HCT116 (cell line): ENCODE measurements around the gene IGLL5. TPM values are rescaled to one million over a fixed set of nuclear protein-coding genes. Genes with fewer than 3 reads are reported as not detected.

Experiments used
- ATAC-seq: fragments of 200-7000 bp; cut with Tn5 transposase; 2 replicates; pipeline ENCODE4 v1.9.1; 2020; ENCODE audit warnings: mild to moderate bottlenecking, moderate library complexity
- BruUV-seq: library from RNA; stranded (reverse); fragments of 400-500 nt; replicated peaks from 2 replicates; lab custom pipeline; 2021; lab: Mats Ljungman, UMichigan
- CTCF ChIA-PET: fragments of 300-600 bp; sonication (Branson Sonifier 250); formaldehyde crosslinking; loops from one replicate; lab custom pipeline; 2021; ENCODE audit warnings: antibody characterized with exemption; lab: Charles Lee
- POLR2A ChIA-PET: fragments of 300-600, 350-600 bp; sonication (Branson Sonifier 250); formaldehyde crosslinking; loops from one replicate; lab custom pipeline; 2021; ENCODE audit warnings: antibody characterized with exemption; lab: Charles Lee
- RAD21 ChIA-PET, 2 experiments: fragments of 300-600 bp; sonication (Branson Sonifier 250); formaldehyde crosslinking; loops; one replicate each; lab custom pipeline; 2023; ENCODE audit warnings: low total read pairs in 2 of 2; ENCODE audit not compliant: uncharacterized antibody in 2 of 2, unreplicated experiment in 2 of 2, low non-redundant PET in 1 of 2; lab: Charles Lee
- DNase-seq: peaks from one replicate; pipeline ENCODE4 v3.0.0-alpha.2; 2010; ENCODE audit warnings: low read depth, low spot score
- H2AFZ ChIP-seq: fragments of 200-600 bp; shearing (Covaris generic), sonication (generic); 2 replicates; pipeline ENCODE4 v1.6.1; 2017; ENCODE audit warnings: low read depth, mixed run types, mixed read lengths, antibody characterized with exemption, low read length; ENCODE audit not compliant: poor library complexity, severe bottlenecking
- H3K27ac ChIP-seq: 2 replicates; pipeline ENCODE4 v1.5.1; 2012; ENCODE audit warnings: low read depth, low read length
- H3K27me3 ChIP-seq: fragments of 200-600 bp; sonication (generic); 2 replicates; pipeline ENCODE4 v1.6.1; 2016; ENCODE audit warnings: mixed run types, low read length, mixed read lengths; ENCODE audit not compliant: insufficient read depth
- H3K36me3 ChIP-seq, 2 experiments: fragments of 200-500 bp in 1 of 2; fragments of 200-600 bp in 1 of 2; sonication (Bioruptor generic) in 1 of 2; sonication (generic) in 1 of 2; 2 replicates each; pipeline versions ENCODE4 v1.5.1 to v1.6.1; 2014 to 2016; ENCODE audit warnings: low read length in 2 of 2, inconsistent platforms in 1 of 2, mixed read lengths in 1 of 2, mixed run types in 1 of 2; ENCODE audit not compliant: insufficient read depth in 2 of 2, control insufficient read depth in 1 of 2
- H3K4me1 ChIP-seq, 2 experiments: fragments of 200-600 bp in 1 of 2; sonication (generic) in 1 of 2; 2 replicates each; pipeline versions ENCODE4 v1.5.1 to v1.6.1; 2012 to 2017; ENCODE audit warnings: low read length in 2 of 2, inconsistent platforms in 1 of 2, mild to moderate bottlenecking in 1 of 2, mixed read lengths in 1 of 2, mixed run types in 1 of 2, moderate library complexity in 1 of 2; ENCODE audit not compliant: insufficient read depth in 2 of 2, control insufficient read depth in 1 of 2
- H3K4me2 ChIP-seq: fragments of 200-600 bp; sonication (generic); 2 replicates; pipeline ENCODE4 v1.6.1; 2017; ENCODE audit warnings: mixed run types, low read length, mixed read lengths
- H3K4me3 ChIP-seq, 2 experiments: fragments of 200-600 bp in 1 of 2; sonication (generic) in 1 of 2; replicated peaks in 1 of 2; 2 replicates each; pipeline ENCODE4 v1.5.1; 2011 to 2016; ENCODE audit warnings: low read length in 2 of 2, control low read depth in 1 of 2, low read depth in 1 of 2, mild to moderate bottlenecking in 1 of 2, mixed read lengths in 1 of 2, mixed run types in 1 of 2
- H3K79me2 ChIP-seq: fragments of 200-600 bp; sonication (generic); 2 replicates; pipeline ENCODE4 v1.6.1; 2017; ENCODE audit warnings: mild to moderate bottlenecking, mixed run types, low read length, moderate library complexity, mixed read lengths; ENCODE audit not compliant: insufficient read depth
- H3K9ac ChIP-seq: fragments of 200-600 bp; sonication (generic); 2 replicates; pipeline ENCODE4 v1.6.1; 2016; ENCODE audit warnings: low read length, mixed read lengths
- H3K9me2 ChIP-seq: fragments of 200-600 bp; sonication (generic), shearing (Covaris generic); 2 replicates; pipeline ENCODE4 v1.6.1; 2017; ENCODE audit warnings: mixed run types, mild to moderate bottlenecking, moderate library complexity; ENCODE audit not compliant: insufficient read depth
- H3K9me3 ChIP-seq, 2 experiments: fragments of 200-500 bp in 1 of 2; fragments of 200-600 bp in 1 of 2; sonication (Bioruptor generic) in 1 of 2; sonication (generic) in 1 of 2; 2 replicates each; pipeline ENCODE4 v1.6.1; 2014 to 2017; ENCODE audit warnings: low read length in 2 of 2, mixed read lengths in 2 of 2, inconsistent platforms in 1 of 2, low read depth in 1 of 2, mild to moderate bottlenecking in 1 of 2, mixed run types in 1 of 2, moderate library complexity in 1 of 2; ENCODE audit not compliant: control insufficient read depth in 1 of 2, insufficient read depth in 1 of 2
- H4K20me1 ChIP-seq: fragments of 200-600 bp; sonication (generic), shearing (Covaris generic); 2 replicates; pipeline ENCODE4 v1.6.1; 2017; ENCODE audit warnings: mixed run types, mild to moderate bottlenecking, moderate library complexity; ENCODE audit not compliant: insufficient read depth
- ATF3 ChIP-seq: IDR thresholded peaks from 2 replicates; pipeline ENCODE4 v1.6.1; 2012
- CTCF ChIP-seq, 3 experiments: fragments of 200-600 bp in 1 of 3; sonication (generic) in 1 of 3; IDR thresholded peaks in 2 of 3; conservative IDR thresholded peaks in 1 of 3; 2 replicates each; pipeline ENCODE4 v1.5.1; 2012 to 2017; ENCODE audit warnings: low read depth in 2 of 3, low read length in 2 of 3, antibody characterized with exemption in 1 of 3, borderline replicate concordance in 1 of 3, control low read depth in 1 of 3, mild to moderate bottlenecking in 1 of 3, mixed read lengths in 1 of 3, mixed run types in 1 of 3, moderate library complexity in 1 of 3; ENCODE audit not compliant: insufficient read depth in 1 of 3
- EGR1 ChIP-seq: IDR thresholded peaks from 2 replicates; pipeline ENCODE4 v1.6.1; 2012; ENCODE audit warnings: low read depth
- EZH2 ChIP-seq: fragments of 200-600 bp; sonication (generic); IDR thresholded peaks from 2 replicates; pipeline ENCODE4 v1.6.1; 2017; ENCODE audit warnings: antibody characterized with exemption, mixed run types
- EZH2phosphoT487 ChIP-seq: fragments of 200-600 bp; IDR thresholded peaks from 2 replicates; pipeline ENCODE4 v1.6.1; 2018; ENCODE audit warnings: antibody characterized with exemption, borderline replicate concordance
- POLR2A ChIP-seq: IDR thresholded peaks from 2 replicates; pipeline ENCODE4 v1.7.0; 2011; ENCODE audit warnings: borderline replicate concordance; ENCODE audit not compliant: insufficient read depth, insufficient read length; ENCODE audit errors: extremely low read depth
- POLR2AphosphoS5 ChIP-seq: IDR thresholded peaks from 2 replicates; pipeline ENCODE4 v1.6.1; 2011; ENCODE audit warnings: mild to moderate bottlenecking, low read depth, low read length, moderate library complexity
- RAD21 ChIP-seq: IDR thresholded peaks from 2 replicates; pipeline ENCODE4 v1.6.1; 2012; ENCODE audit warnings: low read depth, mild to moderate bottlenecking
- REST ChIP-seq: IDR thresholded peaks from 2 replicates; pipeline ENCODE4 v1.6.1; 2012; ENCODE audit warnings: low read depth
- SIN3A ChIP-seq: IDR thresholded peaks from 2 replicates; pipeline ENCODE4 v1.6.1; 2012; ENCODE audit warnings: low read depth
- intact Hi-C: fragments of 100-400 bp; cut with micrococcal nuclease; formaldehyde crosslinking; loops from 2 replicates; pipeline ENCODE4 v1.10.0; 2022
- total RNA-seq: library from RNA; stranded (reverse); gene quantifications from one replicate; pipeline ENCODE4 v1.2.1, GENCODE V29; 2021; ENCODE audit not compliant: unreplicated experiment

The IGLL5 gene
- total RNA-seq, 1 experiment from 2014 or later: not detected

GRCh38 chr22:22843848-22844247 lies 43.8 kb upstream of the IGLL5 start:
- ChIA-PET RAD21 (no interaction called here), POLR2A (no interaction called here), CTCF (no interaction called here)
- no peaks in the 10 kb centered on the region for H3K9me2 ChIP-seq
- no TSS peak for BruUV-seq
- no peaks in the 10 kb centered on the region for H4K20me1 ChIP-seq
- TF ChIP-seq POLR2A (no peak), RAD21 (no peak), REST (no peak), ATF3 (no peak), EZH2 (no peak), POLR2AphosphoS5 (no peak), EGR1 (no peak), CTCF (IDR thresholded peaks at IDR 0.05 in 2 of 3, conservative IDR thresholded peaks at IDR 0.05 in 1 of 3; ENCODE audit: borderline replicate concordance in 1 of 3, insufficient read depth in 1 of 3, low read depth in 2 of 3, low read length in 2 of 3) (no peak), EZH2phosphoT487 (no peak), SIN3A (no peak)
- no peak overlapping the region for H3K27ac ChIP-seq
- no peak overlapping the region for H3K4me3 ChIP-seq
- DNase-seq (no peak), ATAC-seq (no peak)
- no peaks in the 10 kb centered on the region for H3K9me3 ChIP-seq
- no peaks in the 10 kb centered on the region for H3K79me2 ChIP-seq
- intact Hi-C loops: no loop called here
- no peaks in the 10 kb centered on the region for H3K27me3 ChIP-seq
- H3K9ac ChIP-seq: no peak overlapping the region
- H3K4me1 ChIP-seq: no peaks in the 10 kb centered on the region
- H3K4me2 ChIP-seq: no peak overlapping the region
- H2AFZ ChIP-seq: no peak overlapping the region
- H3K36me3 ChIP-seq: no peaks in the 10 kb centered on the region
